Keratinocyte (primary cell): ENCODE results near the gene THRB. TPM values are rescaled to one million over a fixed set of nuclear protein-coding genes. Genes with fewer than 3 reads are reported as not detected.
A peak's percentile ranks its signal among the peaks of the same experiment; 100 is the strongest.

Experiments
- DNase-seq: peaks from one replicate; pipeline ENCODE4 v3.0.0-alpha.2; 2011; ENCODE audit warnings: low read depth, missing footprints, low spot score
- FAIRE-seq: peaks from 2 replicates; lab custom pipeline; 2011; peaks lifted over from hg19 to GRCh38; lab: Jason Lieb, UNC
- H2AFZ ChIP-seq: 2 replicates; pipeline ENCODE4 v1.6.0; 2012; ENCODE audit warnings: low read length, control low read depth, inconsistent platforms; ENCODE audit not compliant: control insufficient read depth
- H3K27ac ChIP-seq: 2 replicates; pipeline ENCODE4 v1.5.1; 2011; ENCODE audit warnings: low read length; ENCODE audit not compliant: control insufficient read depth, insufficient read depth
- H3K27me3 ChIP-seq: 3 replicates; pipeline ENCODE4 v1.6.0; 2011; ENCODE audit warnings: low read length; ENCODE audit not compliant: control insufficient read depth, insufficient read depth; ENCODE audit errors: extremely low read depth
- H3K36me3 ChIP-seq, 2 experiments: 2 replicates in 1 of 2; 3 replicates in 1 of 2; pipeline ENCODE4 v1.5.1; 2011; ENCODE audit warnings: low read length in 2 of 2, mild to moderate bottlenecking in 1 of 2; ENCODE audit not compliant: control insufficient read depth in 2 of 2, insufficient read depth in 2 of 2; ENCODE audit errors: extremely low read depth in 1 of 2
- H3K4me1 ChIP-seq: 3 replicates; pipeline ENCODE4 v1.5.1; 2011; ENCODE audit warnings: low read length; ENCODE audit not compliant: control insufficient read depth, insufficient read depth; ENCODE audit errors: extremely low read depth
- H3K4me2 ChIP-seq: 3 replicates; pipeline ENCODE4 v1.6.0; 2011; ENCODE audit warnings: low read depth, low read length; ENCODE audit not compliant: control insufficient read depth, insufficient read depth; ENCODE audit errors: extremely low read depth
- H3K4me3 ChIP-seq, 3 experiments: fragments of 200-600 bp in 1 of 3; sonication (generic) in 1 of 3; 2 replicates in 2 of 3; 3 replicates in 1 of 3; pipeline ENCODE4 v1.5.1; 2011 to 2016; ENCODE audit warnings: low read length in 3 of 3, mild to moderate bottlenecking in 3 of 3, control low read depth in 2 of 3, inconsistent platforms in 1 of 3, low read depth in 1 of 3, mixed read lengths in 1 of 3, mixed run types in 1 of 3, moderate library complexity in 1 of 3; ENCODE audit not compliant: control insufficient read depth in 2 of 3, insufficient read depth in 2 of 3; ENCODE audit errors: extremely low read depth in 1 of 3
- H3K79me2 ChIP-seq: 2 replicates; pipeline ENCODE4 v1.6.0; 2012; ENCODE audit warnings: low read length; ENCODE audit not compliant: control insufficient read depth, insufficient read depth
- H3K9ac ChIP-seq: 3 replicates; pipeline ENCODE4 v1.6.0; 2011; ENCODE audit warnings: low read length; ENCODE audit not compliant: control insufficient read depth, insufficient read depth; ENCODE audit errors: extremely low read depth
- H3K9me1 ChIP-seq: 3 replicates; pipeline ENCODE4 v1.6.0; 2011; ENCODE audit warnings: low read length; ENCODE audit not compliant: control insufficient read depth, insufficient read depth; ENCODE audit errors: extremely low read depth
- H3K9me3 ChIP-seq: 2 replicates; pipeline ENCODE4 v1.5.1; 2012; ENCODE audit warnings: low read depth, low read length; ENCODE audit not compliant: control insufficient read depth
- H4K20me1 ChIP-seq: 3 replicates; pipeline ENCODE4 v1.6.0; 2011; ENCODE audit warnings: low read length; ENCODE audit not compliant: control insufficient read depth, insufficient read depth; ENCODE audit errors: extremely low read depth
- EZH2 ChIP-seq: IDR thresholded peaks from one replicate; pipeline ENCODE4 v1.6.1; 2012; ENCODE audit warnings: inconsistent platforms, mild to moderate bottlenecking, low read length, moderate library complexity
- dilution Hi-C: fragments of 300-500 bp; cut with MboI; formaldehyde crosslinking; loops from one replicate; pipeline ENCODE4 v1.7.0; 2020; ENCODE audit warnings: low sequenced_read_pairs; ENCODE audit not compliant: extremely low pct_ligation_motif_present
- polyA plus RNA-seq, 5 experiments: library from polyadenylated mRNA; depleted of rRNA in 3 of 5; stranded (reverse) in 3 of 5; stranded (forward) in 1 of 5; unstranded in 1 of 5; fragments of >200 nt; gene quantifications; 1 replicate in 1 of 5; 2 replicates in 3 of 5; 3 replicates in 1 of 5; pipeline versions ENCODE4 v1.2.1 to v1.2.3, GENCODE V29; 2011 to 2012; ENCODE audit warnings: missing spikeins in 2 of 5, low read depth in 1 of 5, low replicate concordance in 1 of 5
- TF ChIP-seq, protein P1 (sequence below), 3 experiments: IDR thresholded peaks in 1 of 3; conservative IDR thresholded peaks in 1 of 3; optimal IDR thresholded peaks in 1 of 3; 2 replicates in 2 of 3; 3 replicates in 1 of 3; pipeline versions ENCODE3 to v1.5.1; 2011; ENCODE audit warnings: low read length in 3 of 3, mild to moderate bottlenecking in 3 of 3, moderate library complexity in 2 of 3, control low read depth in 1 of 3, inconsistent platforms in 1 of 3; ENCODE audit not compliant: insufficient read depth in 2 of 3; ENCODE audit errors: extremely low read depth in 1 of 3

The THRB gene
- polyA plus RNA-seq, 1 donor (not counting 4 experiments of a cell fraction or from before 2014, with no cell fraction given) = 2.6 TPM

DNA sequence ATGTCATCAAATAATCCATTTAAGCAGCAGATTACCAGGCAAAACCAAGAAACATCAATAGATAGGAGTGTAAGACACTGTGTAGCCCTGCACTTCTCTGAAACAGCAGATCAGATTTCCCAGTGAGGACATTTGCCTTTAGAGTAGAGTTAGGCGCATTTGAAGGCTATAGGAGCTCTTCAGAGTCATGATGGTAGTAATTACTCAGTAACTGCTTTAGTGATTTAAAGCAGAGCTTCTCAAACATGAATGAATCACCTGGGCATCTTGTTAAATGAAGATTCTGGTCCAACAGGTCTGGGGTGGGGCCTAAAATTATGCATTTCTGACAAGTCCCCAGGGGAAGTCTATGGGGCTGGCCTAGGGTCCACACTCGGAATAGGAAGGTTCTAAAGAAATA is 36.9 kb downstream of the THRB start:
- H3K4me1 ChIP-seq = no peaks in the 10 kb centered on the region
- no peaks in the 10 kb centered on the region for H4K20me1 ChIP-seq
- no peaks in the 10 kb centered on the region for H3K79me2 ChIP-seq
- H3K9me3 ChIP-seq = no peaks in the 10 kb centered on the region
- no peak overlapping the region for H2AFZ ChIP-seq
- no peak overlapping the region for H3K4me2 ChIP-seq
- no peak overlapping the region for H3K27ac ChIP-seq
- H3K9me1 ChIP-seq = no peaks in the 10 kb centered on the region
- no peaks in the 10 kb centered on the region for H3K36me3 ChIP-seq
- no peak for TF ChIP-seq EZH2
- TF ChIP-seq, protein P1, sequence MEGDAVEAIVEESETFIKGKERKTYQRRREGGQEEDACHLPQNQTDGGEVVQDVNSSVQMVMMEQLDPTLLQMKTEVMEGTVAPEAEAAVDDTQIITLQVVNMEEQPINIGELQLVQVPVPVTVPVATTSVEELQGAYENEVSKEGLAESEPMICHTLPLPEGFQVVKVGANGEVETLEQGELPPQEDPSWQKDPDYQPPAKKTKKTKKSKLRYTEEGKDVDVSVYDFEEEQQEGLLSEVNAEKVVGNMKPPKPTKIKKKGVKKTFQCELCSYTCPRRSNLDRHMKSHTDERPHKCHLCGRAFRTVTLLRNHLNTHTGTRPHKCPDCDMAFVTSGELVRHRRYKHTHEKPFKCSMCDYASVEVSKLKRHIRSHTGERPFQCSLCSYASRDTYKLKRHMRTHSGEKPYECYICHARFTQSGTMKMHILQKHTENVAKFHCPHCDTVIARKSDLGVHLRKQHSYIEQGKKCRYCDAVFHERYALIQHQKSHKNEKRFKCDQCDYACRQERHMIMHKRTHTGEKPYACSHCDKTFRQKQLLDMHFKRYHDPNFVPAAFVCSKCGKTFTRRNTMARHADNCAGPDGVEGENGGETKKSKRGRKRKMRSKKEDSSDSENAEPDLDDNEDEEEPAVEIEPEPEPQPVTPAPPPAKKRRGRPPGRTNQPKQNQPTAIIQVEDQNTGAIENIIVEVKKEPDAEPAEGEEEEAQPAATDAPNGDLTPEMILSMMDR (optimal IDR thresholded peaks at IDR 0.05 in 1 of 3, IDR thresholded peaks at IDR 0.05 in 1 of 3, conservative IDR thresholded peaks at IDR 0.05 in 1 of 3; ENCODE audit: extremely low read depth in 1 of 3, insufficient read depth in 2 of 3, low read length in 3 of 3) = no peak
- FAIRE-seq (peak; percentile 5), DNase-seq (no peak)
- H3K27me3 ChIP-seq = no peaks in the 10 kb centered on the region
- H3K9ac ChIP-seq = no peak overlapping the region
- dilution Hi-C loops = no loop called here
- H3K4me3 ChIP-seq = no peak overlapping the region

DNA sequence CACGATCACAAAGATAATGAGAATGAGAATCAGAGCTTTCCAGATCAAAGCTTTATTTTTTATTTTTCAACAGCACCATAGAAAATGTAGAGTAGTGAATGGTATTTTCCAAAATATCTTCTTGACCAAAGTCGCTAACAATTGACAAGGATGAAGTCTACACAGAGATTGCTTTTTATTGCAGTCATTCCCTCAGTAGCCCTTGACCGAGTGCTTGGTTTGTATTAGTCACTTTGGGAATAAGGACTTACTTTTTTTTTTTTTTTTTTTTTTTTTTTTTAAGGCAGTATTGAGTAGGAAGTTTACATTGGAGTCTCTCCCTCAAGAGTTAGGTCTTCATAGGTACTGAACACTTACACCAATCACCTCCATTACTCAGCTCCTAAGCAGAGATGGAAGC is 39.8 kb downstream of the THRB start:
- no peak overlapping the region for H3K27ac ChIP-seq
- H3K4me2 ChIP-seq = no peak overlapping the region
- FAIRE-seq = no peak
- H3K4me1 ChIP-seq = no peaks in the 10 kb centered on the region
- dilution Hi-C loops = no loop called here
- no peak overlapping the region for H2AFZ ChIP-seq
- DNase-seq = no peak
- TF ChIP-seq EZH2 = no peak
- TF ChIP-seq, protein P1 (optimal IDR thresholded peaks at IDR 0.05 in 1 of 3, IDR thresholded peaks at IDR 0.05 in 1 of 3, conservative IDR thresholded peaks at IDR 0.05 in 1 of 3; ENCODE audit: extremely low read depth in 1 of 3, insufficient read depth in 2 of 3, low read length in 3 of 3) = no peak
- no peaks in the 10 kb centered on the region for H3K79me2 ChIP-seq
- no peaks in the 10 kb centered on the region for H3K9me1 ChIP-seq
- H3K27me3 ChIP-seq = no peaks in the 10 kb centered on the region
- H3K9ac ChIP-seq = no peak overlapping the region
- no peak overlapping the region for H3K4me3 ChIP-seq
- no peaks in the 10 kb centered on the region for H3K9me3 ChIP-seq
- H4K20me1 ChIP-seq = no peaks in the 10 kb centered on the region
- H3K36me3 ChIP-seq = no peaks in the 10 kb centered on the region
